K562 treated with DMSO at 1 percent for 12 hours (cell line): ENCODE results near the gene PSMD10. TPM values are rescaled to one million over a fixed set of nuclear protein-coding genes. Genes with fewer than 3 reads are reported as not detected.

ENCODE experiments used
- total RNA-seq: library from RNA; unstranded; fragments of 300-600 nt; gene quantifications from 2 replicates; pipeline ENCODE4 v1.2.3, GENCODE V29; 2022; ENCODE audit not compliant: insufficient read depth

Gene PSMD10, protein sequence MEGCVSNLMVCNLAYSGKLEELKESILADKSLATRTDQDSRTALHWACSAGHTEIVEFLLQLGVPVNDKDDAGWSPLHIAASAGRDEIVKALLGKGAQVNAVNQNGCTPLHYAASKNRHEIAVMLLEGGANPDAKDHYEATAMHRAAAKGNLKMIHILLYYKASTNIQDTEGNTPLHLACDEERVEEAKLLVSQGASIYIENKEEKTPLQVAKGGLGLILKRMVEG
- 75.2 and 80.2 TPM in 2 replicates for total RNA-seq

DNA sequence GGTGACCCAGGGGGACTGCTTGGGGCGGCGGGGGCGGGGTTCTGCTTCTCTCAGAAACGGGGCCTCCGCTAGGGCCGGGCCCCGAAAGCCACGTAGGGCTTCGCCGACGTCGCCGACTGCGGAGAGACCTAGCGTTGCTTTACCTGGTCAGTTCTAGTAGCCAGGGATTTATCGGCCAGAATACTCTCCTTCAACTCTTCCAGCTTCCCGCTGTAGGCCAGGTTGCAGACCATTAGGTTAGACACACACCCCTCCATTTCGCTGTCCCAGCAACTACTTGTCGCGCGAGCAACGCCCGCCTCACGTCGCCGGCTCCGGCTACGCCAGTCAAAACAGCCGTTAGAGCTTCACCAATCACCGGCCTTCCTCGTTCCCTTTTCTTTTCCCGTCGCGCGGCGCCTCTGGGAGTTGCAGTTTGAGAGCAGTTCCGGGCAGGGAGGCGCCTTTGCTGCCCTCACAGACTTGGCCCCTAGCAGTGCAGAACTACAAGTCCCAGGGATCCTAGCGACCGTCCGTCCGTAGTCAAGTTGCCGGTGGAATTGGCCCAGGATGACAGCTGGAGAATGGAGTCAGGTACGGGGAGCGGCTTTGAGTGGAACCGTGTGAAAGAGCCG, at the start of gene PSMD10, which contains the start of gene ATG4A:
Gene PSMD10 (minus strand): TSS at position 279 of the 614 bp plus-strand sequence. CDS start 22 bp downstream, at position 257.
Gene ATG4A (plus strand): TSS at position 515 of the 614 bp plus-strand sequence. CDS start 49 bp downstream, at position 564.

DNA sequence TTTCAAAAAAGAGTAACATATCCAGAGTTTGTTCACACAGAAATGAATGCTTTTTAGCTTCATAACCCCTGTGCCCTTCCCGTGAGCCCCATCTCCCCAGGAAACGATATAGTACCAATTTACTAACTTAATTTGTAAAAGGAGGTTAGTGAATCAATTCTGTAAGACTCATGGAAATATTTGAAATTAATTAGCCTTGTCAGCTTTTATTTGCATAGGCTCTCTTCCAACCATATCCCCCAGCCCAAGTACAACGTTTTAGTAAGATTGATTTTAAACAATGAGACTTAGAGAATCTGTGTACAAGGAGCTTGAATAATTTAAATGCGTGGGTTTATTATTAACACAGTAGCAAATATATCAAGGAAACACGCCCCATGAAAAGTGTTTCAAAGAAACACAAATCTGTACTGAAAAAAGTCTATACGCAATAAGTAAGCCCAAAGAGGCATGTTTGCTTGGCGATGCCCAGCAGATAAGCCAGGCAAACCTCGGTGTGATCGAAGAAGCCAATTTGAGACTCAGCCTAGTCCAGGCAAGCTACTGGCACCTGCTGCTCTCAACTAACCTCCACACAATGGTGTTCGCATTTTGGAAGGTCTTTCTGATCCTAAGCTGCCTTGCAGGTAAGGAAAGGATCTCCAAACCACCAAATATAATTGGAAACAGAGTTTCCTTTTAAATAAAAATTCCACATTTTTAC, 46.6 kb downstream of the PSMD10 start, which contains the start of gene VSIG1:
Gene VSIG1 (plus strand): TSS at position 512 of the 703 bp plus-strand sequence. CDS start 66 bp downstream, at position 578.

Other genes starting within 250 kb of the PSMD10 start
- gene TEX13B, start 109.2 kb downstream of the PSMD10 start, total RNA-seq: not detected in 2 replicates
- not detected in 2 replicates for gene VSIG1, start 46.5 kb downstream of the PSMD10 start, total RNA-seq
- gene ATG4A, start 236 bp upstream of the PSMD10 start, total RNA-seq: 13.4 and 17.3 TPM in 2 replicates